Right lobe of liver (tissue), 6 donors: ENCODE results near the gene DNAJB6. TPM values are rescaled to one million over a fixed set of nuclear protein-coding genes. Genes with fewer than 3 reads are reported as not detected.

Source experiments
- ATAC-seq, 4 donors: fragments of 200-7000 bp; cut with Tn5 transposase; one replicate each; pipeline ENCODE4 v1.9.1; 2020; ENCODE audit warnings: mild to moderate bottlenecking in 4 of 4, moderate library complexity in 4 of 4
- DNase-seq, 3 donors: peaks; one replicate each; pipeline ENCODE4 v3.0.0-alpha.2; 2020
- H3K27ac ChIP-seq, 3 donors: fragments of 200-600 bp; one replicate each; pipeline ENCODE4 v1.8.0; 2022
- H3K27me3 ChIP-seq, 2 donors: fragments of 200-600 bp; one replicate each; pipeline ENCODE4 v1.8.0; 2022
- H3K36me3 ChIP-seq, 4 donors: fragments of 200-600 bp; sonication (generic) in 1 of 4; one replicate each; pipeline versions ENCODE4 v1.5.1 to v1.8.0; 2017 to 2022; ENCODE audit warnings: control low read depth in 1 of 4
- H3K4me1 ChIP-seq, 4 donors: fragments of 200-600 bp; sonication (generic) in 1 of 4; one replicate each; pipeline versions ENCODE4 v1.5.1 to v1.8.0; 2017 to 2022; ENCODE audit warnings: control low read depth in 1 of 4
- H3K4me3 ChIP-seq, 3 donors: fragments of 200-600 bp; one replicate each; pipeline ENCODE4 v1.8.0; 2022
- H3K9me3 ChIP-seq, 4 donors: fragments of 200-600 bp; sonication (generic) in 1 of 4; one replicate each; pipeline versions ENCODE4 v1.5.1 to v1.8.0; 2017 to 2022; ENCODE audit warnings: control low read depth in 1 of 4
- CTCF ChIP-seq, 4 donors: fragments of 200-600 bp in 3 of 4; fragments of 450-650 bp in 1 of 4; IDR thresholded peaks; one replicate each; pipeline versions ENCODE4 v1.5.1 to v1.8.0; 2016 to 2022; ENCODE audit warnings: antibody characterized with exemption in 4 of 4, mild to moderate bottlenecking in 2 of 4
- POLR2A ChIP-seq: fragments of 450-650 bp; IDR thresholded peaks from one replicate; pipeline ENCODE4 v1.6.1; 2017; ENCODE audit warnings: antibody characterized with exemption, mild to moderate bottlenecking
- WGBS: methylation state at CpG from one replicate; pipeline ENCODE4 v1.1.6; 2018; ENCODE audit warnings: low coverage, low lambda C conversion rate; ENCODE audit not compliant: insufficient coverage; ENCODE audit errors: missing lambda C conversion rate; 5-methylcytosine and 5-hydroxymethylcytosine counted together
- intact Hi-C, 2 donors: fragments of 100-400 bp; cut with DNase I; formaldehyde crosslinking; loops; one replicate each; pipeline versions ENCODE4 v1.11.2 to v1.14.1; 2022
- total RNA-seq, 6 experiments: library from RNA; depleted of rRNA in 2 of 6; stranded (reverse); fragments of >200 nt in 2 of 6; fragmentation: NEBNext Ultra II Directional in 3 of 6; extraction: Animal tissue kit (Norgen Biotek cat#: 25700) in 3 of 6; gene quantifications; one replicate each; pipeline versions ENCODE4 v1.1.0 to v1.2.4, GENCODE V29; 2016 to 2023
- donor health status: DM: no; HTN: yes; CAD: no.
- donor health status: DM: no; HTN: no; CAD: no.
- donor health status: DM: no; HTN: no; CAD: no.
- donor health status: DM: no; HTN: yes; CAD: no.
- donor health status: DM: no; HTN: yes; CAD: no.

Gene DNAJB6
- total RNA-seq, 6 experiments from 2014 or later, result 24.5 to 38.0 (median 35.2) TPM

- intact Hi-C loops, result no loop called here
- Histone ChIP-seq H3K36me3 (peaks cover 0 to 27% (median 1%) of the 10 kb centered on the region in 4 donors), H3K9me3 (no peaks in the 10 kb centered on the region), H3K27me3 (no peaks in the 10 kb centered on the region), H3K4me1 (peaks cover 0 to 13% (median 0%) of the 10 kb centered on the region in 4 donors), H3K4me3 (no peak overlapping the region), H3K27ac (no peak overlapping the region)
- WGBS, result 70% methylated on average over 21 of the region's 24 CpGs
- ATAC-seq (peak in 2 of 4 donors; percentile 14 to 42), DNase-seq (no peak)
- TF ChIP-seq CTCF (IDR thresholded peaks at IDR 0.05) (no peak), POLR2A (no peak)
These were observed 20.6 kb downstream of the DNAJB6 start for GRCh38 chr7:157357129-157358040.

DNA sequence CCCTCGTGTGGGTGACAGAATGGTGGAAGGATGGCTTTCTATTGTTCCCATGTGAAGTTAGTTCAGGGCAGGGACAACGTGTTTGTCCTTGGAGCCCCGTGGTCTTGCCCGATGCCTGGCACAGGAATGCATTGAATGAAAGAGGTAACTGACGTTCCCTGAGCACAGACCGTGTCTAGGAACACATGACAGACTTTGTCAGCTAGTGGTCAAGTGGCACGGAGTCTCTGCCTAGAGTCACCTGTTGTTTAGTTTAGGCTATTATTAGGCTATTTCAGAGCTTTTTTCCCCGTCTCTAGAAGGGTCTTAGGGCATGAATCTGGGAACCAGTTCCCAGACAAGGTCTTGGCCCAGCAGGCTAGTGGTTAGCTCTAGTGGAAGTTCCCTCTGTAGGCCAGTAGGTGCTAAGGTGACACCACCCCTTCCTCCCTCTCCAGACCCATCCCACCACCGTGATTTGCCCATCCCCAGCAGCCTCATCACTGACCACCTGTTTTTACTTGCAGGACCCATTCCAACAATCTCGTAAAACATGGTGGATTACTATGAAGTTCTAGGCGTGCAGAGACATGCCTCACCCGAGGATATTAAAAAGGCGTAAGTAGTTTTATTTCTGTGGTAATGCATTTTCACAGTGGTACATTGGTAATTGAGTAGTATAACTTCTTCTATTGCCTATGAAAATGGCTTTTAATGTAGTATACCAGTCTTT, 21.4 kb downstream of the DNAJB6 start:
- DNase-seq (no peak), ATAC-seq (no peak)
- Histone ChIP-seq H3K4me3 (no peak overlapping the region), H3K4me1 (peaks cover 0 to 7% (median 0%) of the 10 kb centered on the region in 4 donors), H3K9me3 (no peaks in the 10 kb centered on the region), H3K27me3 (no peaks in the 10 kb centered on the region), H3K27ac (no peak overlapping the region), H3K36me3 (peaks cover 0 to 30% (median 4%) of the 10 kb centered on the region in 4 donors)
- intact Hi-C loops, result no loop called here
- 82% methylated on average over 6 of the region's 13 CpGs for WGBS
- TF ChIP-seq POLR2A, result no peak
- TF ChIP-seq CTCF (IDR thresholded peaks at IDR 0.05), result no peak

GRCh38 chr7:157358753-157359096, 21.9 kb downstream of the DNAJB6 start:
- Histone ChIP-seq H3K4me1 (peaks cover 0 to 6% (median 0%) of the 10 kb centered on the region in 4 donors), H3K27me3 (no peaks in the 10 kb centered on the region), H3K4me3 (no peak overlapping the region), H3K9me3 (no peaks in the 10 kb centered on the region), H3K27ac (no peak overlapping the region), H3K36me3 (peaks cover 0 to 36% (median 5%) of the 10 kb centered on the region in 4 donors)
- TF ChIP-seq CTCF (IDR thresholded peaks at IDR 0.05), result no peak
- no peak for TF ChIP-seq POLR2A
- intact Hi-C loops, result no loop called here
- WGBS, result 80% methylated on average over 4 of the region's 4 CpGs
- ATAC-seq (no peak), DNase-seq (no peak)

GRCh38 chr7:157359581-157359980, 22.8 kb downstream of the DNAJB6 start:
- intact Hi-C loops, result no loop called here
- Histone ChIP-seq H3K27me3 (no peaks in the 10 kb centered on the region), H3K27ac (no peak overlapping the region), H3K4me1 (peaks cover 0 to 2% (median 0%) of the 10 kb centered on the region in 4 donors), H3K36me3 (peaks cover 0 to 44% (median 12%) of the 10 kb centered on the region in 4 donors), H3K4me3 (no peak overlapping the region), H3K9me3 (no peaks in the 10 kb centered on the region)
- TF ChIP-seq CTCF (IDR thresholded peaks at IDR 0.05) (no peak), POLR2A (no peak)
- ATAC-seq (no peak), DNase-seq (no peak)
- WGBS, result 80% methylated on average over 1 of the region's 5 CpGs
